Choroid plexus epithelial cell (primary cell): ENCODE results near the gene SGO2.

Source experiments
- DNase-seq: peaks from one replicate; pipeline ENCODE4 v3.0.0-alpha.2; 2010; ENCODE audit warnings: low read depth
- H3K4me3 ChIP-seq: 2 replicates; pipeline ENCODE4 v1.5.1; 2011; ENCODE audit warnings: low read depth, mild to moderate bottlenecking, control low read depth, low read length, moderate library complexity
- TF ChIP-seq, protein P1 (sequence below): conservative IDR thresholded peaks from 2 replicates; pipeline ENCODE4 v1.5.1; 2011; ENCODE audit warnings: low read depth, mild to moderate bottlenecking, control low read depth, inconsistent platforms, low read length, moderate library complexity

SGO2 gene

DNA sequence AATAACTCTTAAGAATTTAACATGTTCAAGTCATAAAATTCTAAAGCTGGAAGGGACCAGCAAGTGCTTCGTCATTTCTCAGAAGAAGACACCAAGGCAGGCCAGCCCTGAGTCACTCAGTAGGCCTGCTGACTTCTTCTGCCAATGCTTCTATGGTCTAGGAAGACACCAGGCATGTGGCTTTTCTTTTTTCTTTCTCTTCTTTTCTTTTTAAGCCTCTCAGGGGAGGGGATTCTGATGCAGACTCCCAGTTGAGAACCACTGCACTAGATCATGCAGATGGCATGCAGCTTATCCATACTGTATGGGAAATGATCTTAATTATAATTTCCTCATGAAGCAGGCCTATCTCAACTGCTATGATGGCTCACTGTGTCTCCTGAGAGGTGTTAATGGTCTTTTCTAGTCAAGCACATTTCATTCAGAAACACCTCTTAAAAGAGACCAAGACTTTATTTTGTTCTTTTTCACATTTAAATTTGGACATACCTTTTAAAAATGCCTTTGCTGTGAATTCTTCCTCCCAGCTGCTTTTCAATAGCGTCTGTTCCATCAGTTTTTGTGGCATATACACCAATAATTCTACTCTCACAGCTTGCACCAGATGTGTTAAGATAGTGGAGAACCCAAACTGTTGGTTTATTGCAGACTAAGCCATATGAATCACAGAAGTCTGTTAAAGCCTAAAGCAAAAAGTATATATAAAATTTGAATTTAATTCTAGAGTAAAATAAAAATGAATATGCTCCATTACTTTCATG lies 27.4 kb upstream of the SGO2 start:
- DNase-seq: no peak
- H3K4me3 ChIP-seq: no peak overlapping the region
- TF ChIP-seq, protein P1, sequence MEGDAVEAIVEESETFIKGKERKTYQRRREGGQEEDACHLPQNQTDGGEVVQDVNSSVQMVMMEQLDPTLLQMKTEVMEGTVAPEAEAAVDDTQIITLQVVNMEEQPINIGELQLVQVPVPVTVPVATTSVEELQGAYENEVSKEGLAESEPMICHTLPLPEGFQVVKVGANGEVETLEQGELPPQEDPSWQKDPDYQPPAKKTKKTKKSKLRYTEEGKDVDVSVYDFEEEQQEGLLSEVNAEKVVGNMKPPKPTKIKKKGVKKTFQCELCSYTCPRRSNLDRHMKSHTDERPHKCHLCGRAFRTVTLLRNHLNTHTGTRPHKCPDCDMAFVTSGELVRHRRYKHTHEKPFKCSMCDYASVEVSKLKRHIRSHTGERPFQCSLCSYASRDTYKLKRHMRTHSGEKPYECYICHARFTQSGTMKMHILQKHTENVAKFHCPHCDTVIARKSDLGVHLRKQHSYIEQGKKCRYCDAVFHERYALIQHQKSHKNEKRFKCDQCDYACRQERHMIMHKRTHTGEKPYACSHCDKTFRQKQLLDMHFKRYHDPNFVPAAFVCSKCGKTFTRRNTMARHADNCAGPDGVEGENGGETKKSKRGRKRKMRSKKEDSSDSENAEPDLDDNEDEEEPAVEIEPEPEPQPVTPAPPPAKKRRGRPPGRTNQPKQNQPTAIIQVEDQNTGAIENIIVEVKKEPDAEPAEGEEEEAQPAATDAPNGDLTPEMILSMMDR: no peak

DNA sequence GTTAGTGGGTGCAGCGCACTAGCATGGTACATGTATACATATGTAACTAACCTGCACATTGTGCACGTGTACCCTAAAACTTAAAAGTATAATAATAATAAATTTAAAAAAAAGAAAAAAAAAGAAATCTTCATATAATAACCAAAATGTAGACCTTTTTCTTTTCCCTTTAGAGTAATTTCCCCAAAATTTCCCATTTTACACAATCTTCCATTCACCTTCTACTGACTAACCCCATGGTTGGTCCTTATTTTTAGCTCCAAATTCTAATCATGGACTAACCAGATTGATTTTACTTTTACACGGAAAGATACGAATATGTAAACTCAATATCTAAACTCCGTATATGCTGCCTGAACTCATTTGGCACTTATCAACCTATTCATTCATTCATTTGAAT lies 23.8 kb upstream of the SGO2 start:
- TF ChIP-seq, protein P1: no peak
- no peak for DNase-seq
- H3K4me3 ChIP-seq: no peak overlapping the region

DNA sequence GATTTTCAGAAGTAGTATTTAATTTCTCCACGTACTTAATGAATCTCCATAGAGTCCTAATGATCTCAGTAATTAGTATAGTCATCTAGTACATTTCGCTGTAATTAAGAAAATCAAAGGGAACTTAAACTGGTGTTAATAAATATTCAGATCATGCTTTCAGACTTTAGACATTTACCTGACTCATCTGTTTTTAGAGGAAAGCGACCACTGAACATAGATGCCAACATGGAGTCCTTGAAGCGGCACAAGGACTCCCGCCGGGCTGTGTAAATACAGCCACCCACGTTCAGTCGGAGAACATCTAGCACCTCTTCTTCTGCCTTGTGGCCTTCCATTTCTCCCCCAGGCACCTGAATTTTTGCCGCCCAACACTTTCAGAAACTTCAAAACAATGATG lies 19.3 kb upstream of the SGO2 start:
- no peak overlapping the region for H3K4me3 ChIP-seq
- TF ChIP-seq, protein P1: no peak
- DNase-seq: no peak

DNA sequence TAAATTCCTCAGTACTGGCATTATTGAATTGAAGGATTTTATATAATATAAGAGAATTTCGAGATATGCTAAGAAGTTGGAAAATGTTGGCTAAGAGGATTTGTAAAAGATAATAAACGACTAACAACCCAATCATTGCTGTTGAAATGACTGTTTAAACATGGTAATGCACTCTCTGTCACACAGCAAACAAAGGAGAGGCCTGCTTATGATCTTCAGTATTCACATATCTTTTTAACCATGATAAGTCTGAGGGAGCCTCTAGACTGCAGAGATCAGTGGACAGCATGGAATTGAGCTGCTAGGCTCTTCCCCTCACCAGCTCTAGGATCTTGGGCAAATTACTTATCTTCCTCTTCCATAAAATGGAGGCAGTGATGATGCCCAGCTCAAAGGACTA lies 18.8 kb upstream of the SGO2 start:
- TF ChIP-seq, protein P1: no peak
- DNase-seq: no peak
- no peak overlapping the region for H3K4me3 ChIP-seq

DNA sequence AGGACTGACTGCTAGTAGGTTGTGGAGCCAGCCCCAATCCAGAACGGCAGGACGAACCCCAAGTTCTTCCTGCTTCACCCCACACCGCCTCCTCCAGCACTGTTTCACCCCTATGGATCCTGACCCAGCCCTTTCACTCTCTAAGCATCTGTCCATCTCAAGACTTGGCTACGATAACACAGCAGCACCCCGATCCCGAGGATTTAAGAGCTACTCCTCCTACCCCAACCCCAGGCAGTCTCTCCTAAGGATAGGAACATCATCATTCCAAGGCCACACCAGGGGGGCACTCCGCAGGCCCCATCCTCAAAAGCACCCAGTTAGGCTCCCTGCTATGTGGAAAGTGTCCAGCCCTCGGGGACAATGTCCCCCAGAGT lies 16.8 kb upstream of the SGO2 start:
- H3K4me3 ChIP-seq: peak overlapping the region; percentile 76
- DNase-seq: peak; percentile 11
- TF ChIP-seq, protein P1: no peak

DNA sequence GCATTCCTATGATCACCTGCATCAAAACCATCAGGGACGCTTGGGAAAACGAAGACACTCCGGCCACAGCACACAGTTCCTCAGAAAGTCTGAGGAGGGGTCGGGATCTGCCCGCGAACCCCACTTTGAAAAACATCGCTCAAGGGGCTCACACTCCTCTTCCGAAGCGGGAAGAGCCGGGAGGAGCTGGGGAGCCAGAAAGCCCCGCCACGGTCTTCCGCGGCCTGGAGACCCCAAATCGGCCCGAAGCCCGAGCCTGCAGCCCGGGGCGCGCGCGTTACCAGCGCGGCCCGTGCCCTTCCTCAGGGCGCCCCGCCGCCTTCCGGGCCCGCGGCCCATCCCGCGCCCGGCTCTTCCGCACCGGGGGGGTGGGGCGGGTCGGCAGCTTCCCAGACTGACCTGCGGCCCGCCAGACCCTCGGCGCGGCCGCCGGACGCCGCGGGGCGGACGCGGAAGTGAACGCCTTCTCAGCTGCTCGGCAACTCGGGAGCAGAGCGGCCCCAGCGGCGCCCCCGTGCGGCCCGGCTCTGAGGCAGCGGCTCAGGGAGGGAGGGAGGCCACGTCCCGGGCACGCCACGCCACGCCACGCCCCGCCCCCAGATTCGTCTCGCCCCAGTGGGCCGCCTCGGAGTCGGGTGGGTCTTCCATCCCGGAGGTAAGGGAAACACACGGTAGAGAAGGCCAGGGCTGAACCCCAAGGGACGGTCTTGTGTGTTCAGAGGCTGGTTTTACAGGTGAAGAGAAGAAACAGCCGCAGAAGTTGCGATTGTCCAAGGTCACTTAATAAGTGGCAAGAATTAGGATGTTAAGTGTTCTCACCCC lies 16.2 kb upstream of the SGO2 start, which contains the start of gene KCTD18:
Gene KCTD18 (minus strand): TSS at position 457 of the 822 bp plus-strand sequence. CDS start 3,052 bp downstream, outside the sequence.
- TF ChIP-seq, protein P1: peak; percentile 61
- H3K4me3 ChIP-seq: peak within 1 kb of the TSS; percentile 76
- peak; percentile 86 for DNase-seq
